GM18526 (cell line): Measurements from ENCODE around the gene MTERF4.
A peak's percentile ranks its signal among the peaks of the same experiment; 100 is the strongest.

Experiments used
- POLR2A ChIP-seq: IDR thresholded peaks from 3 replicates; pipeline ENCODE4 v1.6.1; 2011; ENCODE audit not compliant: insufficient read length; ENCODE audit errors: extremely low read depth

Gene MTERF4

GRCh38 chr2:241102239-241102803 lies at the start of gene MTERF4:
MTERF4 (minus strand) TSS chr2:241102287; CDS start chr2:241102273, 14 bp downstream.
- peak; percentile 88 for TF ChIP-seq POLR2A

GRCh38 chr2:241150660-241151530 lies 48.8 kb upstream of the MTERF4 start:
- no peak for TF ChIP-seq POLR2A

DNA sequence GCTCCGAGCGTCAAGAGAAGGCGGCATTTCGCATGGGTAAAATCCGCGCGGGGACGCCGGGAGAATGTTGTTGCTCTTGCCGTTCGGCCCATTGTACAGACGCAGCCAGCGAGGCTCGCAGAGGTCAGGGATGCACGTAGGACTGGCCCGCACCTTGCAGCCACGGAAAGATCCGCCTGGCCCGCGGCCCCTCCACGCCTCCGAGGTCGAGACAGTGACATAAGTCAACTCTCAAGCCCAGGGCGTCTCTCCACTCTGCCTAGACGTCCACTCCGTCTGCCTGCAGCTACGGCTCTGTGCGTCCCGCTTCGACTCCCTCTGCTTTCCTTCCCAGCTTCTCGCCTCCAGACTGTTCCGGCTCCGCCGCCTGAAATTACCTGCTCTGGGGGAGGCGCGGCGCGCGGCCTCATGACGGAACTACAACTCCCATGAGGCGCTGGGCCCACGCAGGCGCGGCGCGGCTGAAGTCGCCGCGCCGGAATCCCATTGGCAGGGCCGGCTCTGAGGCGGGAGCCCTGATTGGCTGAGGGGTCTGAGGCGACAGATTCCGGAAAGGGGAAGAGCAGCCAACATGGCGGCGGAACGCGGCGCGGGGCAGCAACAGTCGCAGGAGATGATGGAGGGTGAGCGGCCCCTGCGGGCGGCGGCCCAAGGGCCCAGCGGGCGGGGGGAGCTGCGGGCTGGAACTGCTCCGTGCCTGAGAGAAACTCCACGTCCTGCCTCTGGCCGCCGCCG lies 48.0 kb upstream of the MTERF4 start, which contains the start of gene PPP1R7:
PPP1R7 (plus strand) TSS at position 543 of the 735 bp plus-strand sequence; CDS start at position 572, 29 bp downstream.
- peak; percentile 88 for TF ChIP-seq POLR2A

DNA sequence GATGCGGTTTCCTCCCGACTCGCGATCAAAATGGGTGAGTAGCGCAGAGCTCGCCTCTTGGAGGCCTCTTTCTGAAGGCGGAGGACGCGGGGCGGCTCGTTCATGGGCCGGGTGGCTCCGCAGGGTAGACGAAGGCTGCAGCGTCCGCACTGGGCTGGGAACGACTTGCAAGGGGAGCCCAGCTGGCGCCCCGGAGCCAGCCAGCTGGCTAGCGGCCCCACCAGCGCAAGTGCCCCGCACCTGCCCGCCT lies 47.5 kb upstream of the MTERF4 start:
- no peak for TF ChIP-seq POLR2A

DNA sequence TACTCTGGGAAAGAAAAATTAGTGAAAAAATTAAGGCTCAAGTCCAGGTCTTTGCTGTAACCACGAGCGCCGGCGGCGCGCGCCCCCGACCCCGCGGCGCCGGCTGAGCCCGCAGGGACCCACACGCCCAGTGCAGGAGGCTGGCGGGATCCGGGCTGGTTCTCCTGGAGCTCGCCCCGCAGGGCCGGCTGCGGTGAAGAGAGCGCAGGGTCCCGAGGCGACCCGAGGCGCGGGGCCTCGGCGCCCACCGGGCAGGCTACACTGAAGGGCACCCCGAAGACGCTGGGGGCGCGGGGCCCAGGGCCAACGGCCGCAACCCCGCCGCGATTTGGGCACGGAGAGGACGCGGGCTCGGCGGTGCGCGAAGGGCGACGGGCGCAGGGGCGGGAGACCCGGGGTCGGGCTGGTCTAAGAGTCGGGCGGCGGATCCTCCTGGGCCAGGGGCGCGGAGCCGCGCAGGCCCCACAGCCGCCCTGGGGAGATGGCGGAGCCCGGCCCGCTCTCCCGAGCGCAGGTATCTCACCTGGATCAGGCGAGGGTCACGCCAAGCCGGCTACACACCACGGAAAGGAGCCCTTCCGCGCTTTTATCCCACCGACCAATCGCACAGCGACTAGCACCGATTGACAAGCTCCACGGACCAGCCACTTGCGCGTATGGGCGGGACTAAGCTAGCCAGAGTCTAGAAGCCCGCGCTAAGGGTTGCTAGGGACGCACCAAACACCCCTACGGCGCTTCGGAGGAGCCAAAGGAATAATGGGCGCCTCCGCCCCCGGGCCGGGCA lies 47.0 kb upstream of the MTERF4 start, which contains the start of gene PASK:
PASK (minus strand) TSS at position 582 of the 784 bp plus-strand sequence. CDS start 6,440 bp downstream, outside the sequence.
- TF ChIP-seq POLR2A = peak; percentile 9

DNA sequence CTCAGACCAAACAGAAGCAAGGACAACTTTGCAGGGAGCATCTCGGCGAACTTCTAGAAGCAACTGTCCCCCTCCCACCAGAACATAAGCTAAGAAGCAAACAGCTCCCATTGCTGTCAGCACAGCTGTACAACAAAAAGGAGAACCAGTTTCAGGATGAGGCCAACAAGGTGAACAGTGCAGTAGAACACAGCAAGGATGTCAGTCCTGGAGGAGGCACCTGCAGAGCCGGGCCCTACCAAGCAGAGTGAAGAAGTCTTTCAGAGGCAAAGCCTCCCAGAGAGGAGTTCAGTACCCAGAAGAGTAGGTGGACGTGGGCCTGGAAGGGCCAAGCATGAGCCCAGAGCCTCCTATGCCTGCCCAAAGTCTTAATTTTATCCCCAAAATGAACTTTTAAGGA lies 46.2 kb upstream of the MTERF4 start:
- TF ChIP-seq POLR2A = no peak

DNA sequence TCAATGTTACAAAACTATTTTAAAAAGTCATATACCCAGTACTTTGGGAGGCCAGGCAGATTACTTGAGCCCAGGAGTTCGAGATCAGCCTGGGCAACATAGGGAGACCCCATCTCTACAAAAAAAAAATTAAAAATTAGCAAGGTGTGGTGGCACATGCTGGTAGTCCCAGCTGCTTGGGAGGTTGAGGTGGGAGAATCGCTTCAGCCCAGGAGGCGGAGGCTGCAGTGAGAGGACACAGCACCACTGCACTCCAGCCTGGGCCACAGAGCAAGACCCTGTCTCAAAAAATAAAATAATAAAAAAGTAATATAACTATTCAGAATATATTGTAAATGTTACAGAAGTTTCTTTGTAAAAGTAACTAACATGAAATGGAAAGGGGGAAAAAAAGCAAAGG lies 45.2 kb upstream of the MTERF4 start:
- no peak for TF ChIP-seq POLR2A

DNA sequence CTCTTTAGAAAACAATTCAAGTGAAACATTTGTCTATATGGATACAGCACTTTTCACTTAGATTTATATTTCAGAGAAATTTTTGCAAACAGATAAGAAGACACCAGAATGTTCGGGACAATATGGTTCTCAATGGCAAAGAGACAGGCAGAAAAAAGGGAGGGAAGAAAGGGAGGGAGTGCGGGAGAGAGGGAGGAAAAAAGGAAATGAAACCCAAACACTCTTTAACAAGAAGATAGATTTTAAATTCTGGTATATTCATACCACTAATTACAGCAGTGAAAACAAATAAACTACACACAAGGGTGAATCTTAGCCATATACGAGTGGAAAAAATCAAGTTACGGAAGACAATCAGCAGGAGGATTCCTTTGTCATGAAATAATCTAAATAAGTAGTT lies 44.2 kb upstream of the MTERF4 start:
- TF ChIP-seq POLR2A = no peak

GRCh38 chr2:241142593-241142992 lies 40.5 kb upstream of the MTERF4 start:
- no peak for TF ChIP-seq POLR2A

DNA sequence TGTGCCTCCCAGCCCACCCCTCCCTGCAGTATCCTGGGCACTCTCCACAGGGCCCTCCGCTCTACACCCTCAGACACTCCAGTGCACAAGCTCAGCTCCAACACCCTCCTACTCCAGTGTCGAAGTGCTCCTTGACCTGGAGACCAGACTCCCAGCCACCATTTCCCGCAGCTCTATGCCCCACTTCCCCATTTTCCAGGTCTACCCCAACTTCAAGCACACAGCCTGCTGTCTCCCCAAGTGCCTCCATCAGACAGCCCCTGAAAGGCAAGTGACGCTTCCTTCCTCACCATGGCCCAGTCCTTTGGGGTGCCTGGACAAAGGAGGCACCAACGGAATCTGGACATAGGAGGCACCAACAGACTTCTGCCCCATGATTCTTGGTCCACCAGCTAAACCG lies 40.0 kb upstream of the MTERF4 start:
- TF ChIP-seq POLR2A = no peak

- no peak for TF ChIP-seq POLR2A
These were observed 39.2 kb upstream of the MTERF4 start for GRCh38 chr2:241141214-241141770.

GRCh38 chr2:241140445-241140840 lies 38.4 kb upstream of the MTERF4 start:
- no peak for TF ChIP-seq POLR2A

- no peak for TF ChIP-seq POLR2A
These were observed 37.7 kb upstream of the MTERF4 start for GRCh38 chr2:241139531-241140444.

GRCh38 chr2:241138471-241138870 lies 36.4 kb upstream of the MTERF4 start:
- no peak for TF ChIP-seq POLR2A
